Measurements from ENCODE around the gene PHLDA3.

The PHLDA3 gene

GRCh38 chr1:201468844-201469644 lies at the start of gene PHLDA3:
TSS of gene PHLDA3 (minus strand) at chr1:201469188. CDS start at chr1:201468786, 402 bp downstream.
- peak within 1 kb of the TSS; percentile 100 for H3K27ac ChIP-seq
- no peak for DNase-seq (ENCODE audit: low read depth, low spot score)

GRCh38 chr1:201518071-201518470 lies 49.1 kb upstream of the PHLDA3 start:
- peak overlapping the region; percentile 69 for H3K27ac ChIP-seq
- no peak for DNase-seq (ENCODE audit: low read depth, low spot score)

GRCh38 chr1:201517631-201518030 lies 48.6 kb upstream of the PHLDA3 start:
- peak overlapping the region; percentile 69 for H3K27ac ChIP-seq
- no peak for DNase-seq (ENCODE audit: low read depth, low spot score)

- DNase-seq (ENCODE audit: low read depth, low spot score), result no peak
- peak overlapping the region; percentile 69 for H3K27ac ChIP-seq
Observed at GRCh38 chr1:201516511-201517127, 47.6 kb upstream of the PHLDA3 start.

GRCh38 chr1:201515895-201516294 lies 46.9 kb upstream of the PHLDA3 start:
- no peak overlapping the region for H3K27ac ChIP-seq
- no peak for DNase-seq (ENCODE audit: low read depth, low spot score)

GRCh38 chr1:201515062-201515750 lies 46.2 kb upstream of the PHLDA3 start:
- H3K27ac ChIP-seq, result no peak overlapping the region
- DNase-seq (ENCODE audit: low read depth, low spot score), result no peak

- H3K27ac ChIP-seq, result no peak overlapping the region
- DNase-seq (ENCODE audit: low read depth, low spot score), result no peak
Observed at GRCh38 chr1:201514466-201514865, 45.5 kb upstream of the PHLDA3 start.

GRCh38 chr1:201513498-201514243 lies 44.7 kb upstream of the PHLDA3 start:
- no peak for DNase-seq (ENCODE audit: low read depth, low spot score)
- H3K27ac ChIP-seq, result no peak overlapping the region

GRCh38 chr1:201511941-201512539 lies 43.1 kb upstream of the PHLDA3 start:
- DNase-seq (ENCODE audit: low read depth, low spot score), result no peak
- no peak overlapping the region for H3K27ac ChIP-seq

- no peak overlapping the region for H3K27ac ChIP-seq
- no peak for DNase-seq (ENCODE audit: low read depth, low spot score)
Observed at GRCh38 chr1:201511396-201511940, 42.5 kb upstream of the PHLDA3 start.

- DNase-seq (ENCODE audit: low read depth, low spot score), result no peak
- H3K27ac ChIP-seq, result no peak overlapping the region
Observed at GRCh38 chr1:201510734-201511133, 41.7 kb upstream of the PHLDA3 start.

- H3K27ac ChIP-seq, result no peak overlapping the region
- DNase-seq (ENCODE audit: low read depth, low spot score), result no peak
Observed at GRCh38 chr1:201509601-201510374, 40.8 kb upstream of the PHLDA3 start.

- H3K27ac ChIP-seq, result no peak overlapping the region
- DNase-seq (ENCODE audit: low read depth, low spot score), result no peak
Observed at GRCh38 chr1:201508809-201509208, 39.8 kb upstream of the PHLDA3 start.

GRCh38 chr1:201507360-201507675 lies 38.3 kb upstream of the PHLDA3 start:
- peak overlapping the region; percentile 90 for H3K27ac ChIP-seq
- no peak for DNase-seq (ENCODE audit: low read depth, low spot score)

- H3K27ac ChIP-seq, result peak within 1 kb of the TSS; percentile 90
- DNase-seq (ENCODE audit: low read depth, low spot score), result no peak
Observed at GRCh38 chr1:201506557-201507359, 37.8 kb upstream of the PHLDA3 start, which contains the start of gene CSRP1. TSS of gene CSRP1 (minus strand) at chr1:201507123. CDS start at chr1:201496303, 10,820 bp downstream.

GRCh38 chr1:201506092-201506491 lies 37.1 kb upstream of the PHLDA3 start:
- no peak for DNase-seq (ENCODE audit: low read depth, low spot score)
- H3K27ac ChIP-seq, result peak overlapping the region; percentile 90

GRCh38 chr1:201505503-201505890 lies 36.5 kb upstream of the PHLDA3 start:
- no peak for DNase-seq (ENCODE audit: low read depth, low spot score)
- H3K27ac ChIP-seq, result peak overlapping the region; percentile 90

- peak overlapping the region; percentile 90 for H3K27ac ChIP-seq
- no peak for DNase-seq (ENCODE audit: low read depth, low spot score)
Observed at GRCh38 chr1:201504799-201505502, 36.0 kb upstream of the PHLDA3 start.
